GM21390 (cell line): ENCODE data around the gene ZNF716.
"Not testable (repeated sequence)": the region's sequence is repeated elsewhere in the genome, so short reads cannot be mapped to it uniquely, and the experiment has no call there.

Source experiments
- ATAC-seq: cut with Tn5 transposase; IDR thresholded peaks from one replicate; pipeline ENCODE4 v1.9.1; 2021; ENCODE audit not compliant: unreplicated experiment

The ZNF716 gene

DNA sequence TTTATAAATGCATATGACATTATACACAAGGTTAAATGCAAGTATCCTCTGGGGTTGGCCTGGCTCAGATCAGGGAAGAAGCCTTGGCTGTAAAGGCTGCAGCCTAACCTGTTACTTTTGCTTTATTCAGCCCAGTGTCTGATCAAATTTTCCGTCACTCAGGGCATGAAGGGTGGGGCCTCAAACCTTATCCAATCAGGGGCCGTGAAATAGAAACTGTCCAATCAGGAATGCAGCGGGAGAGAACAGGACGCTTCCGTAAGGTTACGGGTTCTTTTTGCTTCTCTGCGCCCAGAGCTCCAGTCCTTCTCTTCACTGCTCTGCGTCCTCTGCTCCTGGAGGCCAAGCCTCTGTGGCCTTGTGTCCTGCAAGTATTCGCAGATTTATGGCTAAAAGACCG, at the start of gene ZNF716:
Gene ZNF716, plus strand, starts transcription at position 274 of the 400 bp plus-strand sequence. Its CDS starts 112 bp downstream, at position 386.
- no peak for ATAC-seq

DNA sequence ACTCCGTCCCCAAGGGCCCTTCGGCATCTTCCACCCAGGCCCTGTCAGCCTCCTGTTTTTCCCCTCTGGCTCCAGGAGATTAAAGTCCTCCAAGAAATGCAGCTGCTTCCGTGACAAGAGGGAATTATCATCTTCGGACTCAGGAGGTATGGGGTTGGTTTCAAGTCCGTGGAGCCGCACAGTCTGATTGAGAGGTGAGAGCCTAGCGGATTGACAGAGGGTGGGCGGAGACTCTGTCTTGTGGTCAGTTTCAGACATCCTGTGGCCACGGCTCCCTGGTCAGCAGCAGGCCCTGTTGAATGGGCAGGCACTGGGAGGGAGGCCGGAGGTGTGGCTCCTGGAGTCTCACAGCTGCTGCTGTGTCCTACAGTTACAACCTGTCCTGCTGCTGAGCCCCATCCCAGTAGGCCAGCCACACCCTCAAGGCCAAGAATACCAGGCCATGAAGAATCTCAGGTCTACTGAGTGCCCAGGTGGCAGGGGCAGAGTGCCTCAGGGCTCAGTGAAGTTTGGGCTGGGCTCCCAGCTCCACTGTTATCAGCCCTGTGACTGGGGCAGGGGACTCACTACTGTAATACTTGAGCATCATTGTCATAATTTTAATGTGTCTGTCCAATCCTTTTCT, 49.3 kb upstream of the ZNF716 start:
- no peak for ATAC-seq

DNA sequence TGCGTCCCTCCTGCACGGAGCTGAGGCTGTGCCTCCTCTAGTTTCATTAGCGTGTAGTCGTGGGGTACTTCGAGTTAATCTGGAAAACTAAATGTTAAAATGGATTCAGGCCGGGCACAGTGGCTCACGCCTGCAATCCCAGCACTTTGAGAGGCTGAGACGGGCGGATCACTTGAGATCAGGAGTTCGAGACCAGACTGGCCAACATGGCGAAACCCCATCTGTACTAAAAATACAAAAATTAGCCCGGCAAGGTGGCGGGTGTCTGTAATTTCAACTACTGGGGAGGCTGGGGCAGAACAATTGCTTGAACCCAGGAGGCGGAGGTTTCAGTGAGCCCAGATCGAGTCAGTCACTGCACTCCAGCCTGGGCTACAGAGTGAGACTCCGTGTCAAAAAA, 46.9 kb upstream of the ZNF716 start:
- not testable (repeated sequence) for ATAC-seq

DNA sequence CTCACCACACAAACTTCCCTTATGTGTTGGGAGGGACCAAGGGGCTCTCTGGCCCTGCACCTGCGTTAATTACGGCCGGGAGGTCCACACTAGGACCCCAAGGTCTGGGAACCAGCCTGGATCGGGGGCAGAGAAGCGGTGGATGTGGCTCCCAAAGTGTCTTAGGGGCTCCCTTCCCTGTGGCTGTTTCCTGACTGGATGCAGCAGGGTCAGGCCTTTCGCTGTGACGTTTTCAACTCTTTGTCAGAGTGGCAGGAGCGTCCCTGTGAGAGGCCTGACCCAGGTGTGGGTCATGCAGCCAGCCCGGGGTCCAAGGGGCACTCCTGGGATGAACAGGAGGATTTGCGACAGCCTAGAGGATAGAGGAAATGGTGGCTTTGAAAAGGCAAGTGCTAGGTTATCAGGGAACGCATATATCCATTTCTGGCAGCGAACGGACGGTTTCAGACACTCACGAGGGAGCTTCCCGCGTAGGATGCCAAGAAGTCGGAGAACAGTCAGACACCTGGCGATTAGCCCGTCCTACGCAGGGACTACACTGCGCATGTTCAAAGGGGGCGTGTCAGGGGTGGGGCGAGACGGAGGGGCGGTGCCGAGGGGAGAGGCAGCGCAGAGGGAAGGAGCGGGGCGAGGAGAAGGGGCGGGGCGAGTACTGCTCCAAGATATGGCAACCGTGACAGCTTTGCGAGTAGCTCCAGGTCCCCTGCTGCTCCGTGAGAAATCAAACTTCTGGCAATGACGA, 46.2 kb upstream of the ZNF716 start:
- no peak for ATAC-seq

DNA sequence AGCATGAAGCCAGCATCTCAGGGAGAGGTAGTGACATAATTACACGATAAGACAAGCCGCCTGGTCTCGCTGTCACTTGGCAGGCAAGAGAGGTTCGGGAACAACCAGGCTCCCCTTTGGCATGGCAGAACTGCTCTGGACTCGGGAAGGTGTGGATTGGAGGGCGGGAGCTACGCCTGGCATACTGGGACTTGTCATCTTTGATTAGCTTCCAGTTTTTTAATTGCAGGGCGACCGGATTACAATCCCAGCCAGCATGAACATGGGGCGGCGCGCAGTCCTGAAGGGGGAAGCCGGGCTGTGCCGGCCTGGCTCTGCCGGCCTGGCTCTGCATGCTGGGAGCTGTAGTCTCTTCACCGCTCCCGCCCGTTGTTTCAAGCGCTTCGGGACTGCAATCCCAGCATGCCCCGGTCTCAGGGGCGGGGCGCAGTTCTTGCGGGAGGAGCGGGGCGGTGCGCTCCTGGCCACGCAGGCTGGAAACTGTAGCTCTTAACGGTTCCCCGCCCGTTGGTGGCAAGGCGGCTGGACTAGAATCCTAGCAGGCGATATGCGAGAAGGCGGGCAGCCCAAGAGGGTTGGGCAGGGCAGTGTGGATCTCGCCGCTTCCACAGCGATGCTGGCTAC, 45.5 kb upstream of the ZNF716 start:
- ATAC-seq = no peak

DNA sequence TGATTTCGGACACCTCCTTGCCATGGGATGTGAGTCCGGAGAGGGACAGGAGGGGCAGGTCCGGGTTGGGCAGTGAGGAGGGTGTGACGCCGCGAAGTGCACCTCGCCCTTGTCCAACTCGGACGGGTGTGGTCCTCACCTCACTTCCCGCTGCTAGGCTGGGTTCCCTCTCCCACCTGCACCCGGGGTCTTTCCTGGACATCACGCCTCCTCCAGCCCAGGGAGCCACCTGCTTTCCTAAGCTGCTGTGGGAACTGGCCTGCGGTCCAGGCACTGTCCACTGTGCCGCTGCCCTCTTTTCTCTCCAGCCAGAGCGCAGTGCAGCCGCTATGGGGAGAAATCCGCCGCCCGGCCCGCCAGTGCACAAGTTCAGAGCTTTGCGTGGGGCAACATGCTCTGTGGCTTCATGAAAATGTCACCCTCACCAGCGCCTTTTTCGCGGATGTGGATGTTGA, 45.0 kb upstream of the ZNF716 start:
- no peak for ATAC-seq

DNA sequence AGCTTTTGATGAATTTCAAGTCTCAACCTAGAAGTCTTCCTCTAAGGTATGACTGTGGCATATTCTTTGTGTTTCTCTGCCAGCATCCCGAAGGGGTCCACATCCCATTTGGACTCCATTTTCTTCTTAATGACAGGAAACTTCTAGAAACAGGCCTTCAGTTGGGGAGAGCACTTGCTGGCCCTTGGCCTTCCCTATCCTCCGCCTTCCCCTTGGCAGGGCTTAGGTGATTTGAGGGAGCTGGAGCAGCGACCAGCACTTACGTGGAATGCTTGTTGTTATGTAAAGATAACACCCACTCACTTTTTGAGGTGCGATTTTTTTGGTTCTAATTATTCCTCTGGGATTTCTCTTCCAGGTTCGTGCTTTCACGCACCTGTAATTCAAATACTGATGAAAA, 42.9 kb upstream of the ZNF716 start:
- ATAC-seq = no peak

DNA sequence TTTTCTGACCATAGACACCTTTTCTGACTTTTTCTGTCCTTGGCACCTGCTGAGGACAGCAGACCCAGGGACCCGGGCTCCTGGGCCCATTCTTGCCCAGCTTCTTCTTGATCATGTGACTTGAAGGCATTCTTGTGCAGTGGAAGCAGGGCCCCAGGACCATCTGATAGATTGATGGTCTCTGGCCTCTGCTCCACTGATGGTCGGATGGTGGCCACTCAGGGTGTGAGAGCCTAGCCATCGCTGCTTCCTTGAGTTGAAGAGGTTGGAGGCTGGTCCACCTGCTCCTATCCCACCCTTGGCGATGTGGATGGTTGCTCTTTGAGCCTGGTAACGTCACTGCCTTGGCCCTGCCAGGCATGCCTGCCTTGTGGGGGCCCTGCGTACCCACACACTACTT, 37.8 kb upstream of the ZNF716 start:
- ATAC-seq = no peak

DNA sequence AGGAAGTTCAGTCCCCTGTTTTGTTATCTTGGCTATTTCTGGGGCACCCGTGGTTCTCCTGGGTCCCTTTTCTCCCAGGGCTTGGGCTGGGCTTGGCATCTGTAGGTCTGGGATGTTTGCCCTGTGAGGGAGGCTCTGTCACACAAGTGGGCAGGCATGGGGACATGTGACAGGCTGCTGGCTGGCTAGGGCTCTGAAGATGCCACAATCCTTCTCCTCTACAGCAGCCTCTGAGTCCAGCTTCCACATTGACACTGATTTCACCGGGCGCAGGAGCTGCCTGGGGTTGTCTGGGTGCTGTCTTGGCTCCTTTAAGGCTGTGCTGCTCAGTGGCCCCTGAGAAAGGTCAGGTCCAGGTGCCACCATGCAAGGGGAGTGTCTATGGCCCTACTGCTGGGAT, 37.4 kb upstream of the ZNF716 start:
- ATAC-seq = no peak

DNA sequence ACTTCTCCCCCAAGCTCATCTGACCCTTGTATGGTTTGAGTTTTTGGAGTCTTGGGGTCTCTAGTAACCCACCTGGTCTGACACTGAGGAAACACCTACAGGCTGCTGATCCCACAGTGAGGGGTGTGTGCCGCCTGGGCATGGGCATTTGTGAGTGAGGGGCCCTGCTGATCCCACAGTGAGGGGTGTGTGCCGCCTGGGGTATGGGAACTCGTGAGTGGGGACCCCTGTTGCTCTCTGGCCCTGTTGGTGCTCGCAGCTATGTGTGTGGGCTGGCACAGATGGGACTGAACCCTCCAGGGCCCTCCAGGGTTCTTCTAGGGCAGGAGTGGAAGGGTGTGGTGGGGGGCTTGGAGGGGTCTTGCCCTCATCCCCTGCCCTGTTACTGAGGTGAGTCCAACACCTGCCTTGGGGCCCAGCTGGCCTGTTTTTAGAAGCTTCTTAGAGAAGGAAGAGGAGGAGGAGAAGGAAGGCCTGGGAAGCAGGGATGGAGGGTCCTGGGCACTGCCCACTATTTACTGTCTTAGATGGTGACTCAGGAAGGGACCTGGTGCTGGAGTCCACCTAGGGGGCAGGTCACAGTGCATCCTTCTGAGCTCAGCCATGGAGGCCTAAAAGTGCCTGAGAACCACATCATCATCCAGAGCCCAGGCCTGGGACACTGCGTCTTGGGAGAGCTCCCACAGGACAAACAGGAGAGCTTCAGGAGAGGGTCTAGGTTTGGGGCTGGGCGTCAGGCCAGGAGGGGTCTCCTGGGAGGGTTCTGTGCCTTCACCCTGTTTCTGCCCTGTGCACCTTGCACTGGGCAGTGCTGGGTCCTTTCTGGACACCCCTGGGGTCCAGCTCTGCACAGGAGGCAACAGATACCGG, 36.2 kb upstream of the ZNF716 start:
- ATAC-seq = no peak

DNA sequence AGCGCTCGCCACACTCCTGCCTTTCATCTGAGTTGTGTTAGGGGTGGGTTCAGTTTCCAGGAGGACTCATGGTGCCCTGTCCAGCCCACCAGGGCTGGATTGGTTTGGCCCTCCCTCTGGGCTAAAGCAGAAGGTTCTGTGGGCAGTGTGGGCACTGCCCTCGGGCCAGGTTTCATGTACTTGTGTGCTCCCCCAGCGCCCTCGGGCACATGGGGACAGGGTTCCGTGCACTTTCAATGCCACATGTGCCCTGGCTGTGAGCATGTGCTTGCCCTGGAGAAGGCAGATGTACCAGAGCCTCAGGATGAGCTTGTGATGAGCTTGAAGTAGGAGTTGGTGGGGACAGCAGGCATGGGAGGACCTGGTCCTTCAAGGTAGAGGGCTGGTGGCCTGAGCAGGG, 35.6 kb upstream of the ZNF716 start:
- no peak for ATAC-seq

DNA sequence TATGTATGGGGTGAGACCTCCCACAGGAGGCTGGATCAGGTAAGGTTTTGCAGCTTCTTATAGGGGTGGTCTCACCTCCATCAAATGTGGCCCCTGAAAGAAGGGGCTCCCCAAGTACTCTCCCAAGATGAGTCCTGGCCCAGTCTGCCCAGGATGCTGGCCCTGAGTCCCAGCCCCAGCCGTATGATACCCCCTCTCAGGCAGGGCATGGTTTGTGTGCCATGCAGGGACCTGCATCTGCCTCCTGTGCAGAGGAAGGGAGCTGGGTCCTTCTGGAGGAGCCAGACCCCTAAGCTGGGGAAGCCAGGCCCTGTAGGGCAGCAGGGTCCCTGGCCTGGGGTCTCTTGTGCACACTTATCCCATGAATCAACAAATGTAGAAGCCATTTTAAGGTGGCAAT, 35.1 kb upstream of the ZNF716 start:
- no peak for ATAC-seq

DNA sequence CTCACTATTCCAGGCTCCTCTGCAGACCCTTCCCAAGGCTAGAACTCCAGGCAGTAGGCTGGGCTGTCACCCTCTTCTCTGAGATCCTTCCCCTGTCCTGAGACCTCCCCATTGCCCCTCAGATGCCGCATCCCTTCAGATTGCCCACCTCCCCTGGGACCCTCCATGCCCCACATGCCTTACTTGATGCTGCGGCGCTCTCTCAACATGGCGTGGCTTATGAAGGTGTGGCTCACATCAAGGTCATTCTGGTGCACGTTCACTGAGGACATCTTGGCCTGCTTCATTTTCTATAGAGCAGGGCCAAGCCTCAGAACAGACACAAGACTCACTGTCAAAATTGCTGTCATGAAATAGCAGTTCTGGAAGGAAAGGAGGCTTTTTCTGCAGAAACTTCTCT, 34.7 kb upstream of the ZNF716 start:
- ATAC-seq = no peak

DNA sequence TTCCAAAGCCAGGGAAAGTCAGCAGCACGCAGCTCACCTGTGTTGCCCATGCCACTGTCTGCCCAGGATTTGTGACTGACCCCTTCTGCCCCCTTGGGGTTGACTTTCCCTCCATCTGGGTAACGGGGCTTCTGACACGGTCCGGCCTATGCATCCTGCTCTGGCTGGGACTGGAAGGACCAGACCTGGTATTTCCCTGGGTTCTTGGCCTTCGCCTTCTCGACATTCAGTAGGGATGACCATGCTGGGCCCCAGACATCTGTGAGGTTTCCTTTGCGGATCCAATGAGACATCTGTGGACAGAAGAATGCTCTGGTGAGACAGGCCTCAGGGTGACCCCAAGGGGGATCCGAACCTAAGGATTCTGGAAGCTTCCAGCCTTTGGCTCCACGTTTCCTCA, 34.2 kb upstream of the ZNF716 start:
- ATAC-seq = no peak

DNA sequence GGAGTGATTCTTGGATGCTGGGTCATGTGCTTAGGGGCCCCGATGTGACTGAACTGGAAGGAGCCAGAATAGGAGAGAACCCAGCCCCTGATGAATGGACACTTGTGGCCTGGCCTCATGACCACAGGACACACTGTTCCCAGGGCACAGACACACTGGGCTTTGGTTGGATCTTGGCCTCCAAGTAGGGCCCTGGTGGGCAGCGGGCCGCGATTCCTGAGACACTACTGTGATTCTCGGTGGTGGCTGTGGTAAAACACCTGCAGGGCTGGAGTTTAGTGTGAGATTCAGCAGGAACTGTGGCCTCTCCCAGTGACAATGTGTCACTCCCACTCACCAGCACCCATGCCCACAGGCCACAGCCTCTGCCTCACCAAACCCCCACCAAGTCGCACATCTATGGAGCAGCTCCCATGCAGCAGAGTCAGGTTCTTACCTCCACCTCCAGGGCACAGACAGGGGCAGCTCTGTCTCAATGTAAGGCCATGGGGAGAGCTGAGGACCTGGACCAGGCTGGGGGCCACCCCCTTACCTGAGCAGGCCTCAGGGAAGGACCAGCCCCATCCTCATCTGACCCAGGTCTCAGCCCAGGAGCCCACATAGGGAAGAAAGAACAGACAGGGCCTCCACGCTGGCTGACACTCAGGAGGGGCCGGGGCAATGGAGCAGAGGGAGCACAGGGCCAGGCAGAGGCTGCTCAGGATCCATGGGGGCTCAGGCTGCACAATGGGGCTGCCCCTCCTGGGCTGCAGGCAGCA, 33.2 kb upstream of the ZNF716 start:
- ATAC-seq = no peak

DNA sequence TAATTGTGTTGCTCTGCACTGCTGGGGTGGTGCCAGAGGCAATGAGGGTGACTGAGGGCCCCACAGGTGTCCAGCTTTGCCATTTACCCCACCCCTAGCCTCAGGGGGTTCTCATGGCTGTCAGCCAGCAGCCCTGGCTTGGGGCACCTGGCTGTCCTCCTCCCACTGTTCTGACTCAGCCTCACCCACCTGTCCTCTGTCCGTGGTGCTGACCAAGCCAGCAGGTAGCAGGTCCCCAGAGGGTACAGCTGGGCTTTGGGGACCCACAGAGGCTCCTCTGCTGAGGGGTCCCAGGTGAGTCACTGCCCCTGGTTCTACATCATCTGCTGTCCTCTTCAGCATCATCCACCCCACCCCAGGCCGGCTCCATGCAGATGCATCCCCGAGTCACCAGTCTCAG, 32.2 kb upstream of the ZNF716 start:
- no peak for ATAC-seq

DNA sequence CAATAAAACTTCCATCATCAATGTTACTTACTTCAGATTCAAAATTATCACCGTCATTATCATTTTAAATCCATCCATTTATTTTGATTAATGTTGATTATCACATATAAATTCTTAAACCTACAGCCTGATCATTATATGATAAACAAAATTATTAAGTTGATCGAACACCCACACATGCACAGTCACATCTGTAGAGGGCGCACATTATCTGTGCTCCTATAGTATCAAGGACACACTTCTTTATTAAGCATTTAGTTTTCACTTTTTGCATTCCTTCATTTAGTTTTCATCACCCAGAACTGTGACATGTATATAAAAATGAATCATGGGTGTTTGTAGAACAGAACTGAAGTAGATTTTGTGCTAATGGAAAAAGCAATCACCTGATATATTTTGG, 26.2 kb upstream of the ZNF716 start:
- ATAC-seq = no peak

DNA sequence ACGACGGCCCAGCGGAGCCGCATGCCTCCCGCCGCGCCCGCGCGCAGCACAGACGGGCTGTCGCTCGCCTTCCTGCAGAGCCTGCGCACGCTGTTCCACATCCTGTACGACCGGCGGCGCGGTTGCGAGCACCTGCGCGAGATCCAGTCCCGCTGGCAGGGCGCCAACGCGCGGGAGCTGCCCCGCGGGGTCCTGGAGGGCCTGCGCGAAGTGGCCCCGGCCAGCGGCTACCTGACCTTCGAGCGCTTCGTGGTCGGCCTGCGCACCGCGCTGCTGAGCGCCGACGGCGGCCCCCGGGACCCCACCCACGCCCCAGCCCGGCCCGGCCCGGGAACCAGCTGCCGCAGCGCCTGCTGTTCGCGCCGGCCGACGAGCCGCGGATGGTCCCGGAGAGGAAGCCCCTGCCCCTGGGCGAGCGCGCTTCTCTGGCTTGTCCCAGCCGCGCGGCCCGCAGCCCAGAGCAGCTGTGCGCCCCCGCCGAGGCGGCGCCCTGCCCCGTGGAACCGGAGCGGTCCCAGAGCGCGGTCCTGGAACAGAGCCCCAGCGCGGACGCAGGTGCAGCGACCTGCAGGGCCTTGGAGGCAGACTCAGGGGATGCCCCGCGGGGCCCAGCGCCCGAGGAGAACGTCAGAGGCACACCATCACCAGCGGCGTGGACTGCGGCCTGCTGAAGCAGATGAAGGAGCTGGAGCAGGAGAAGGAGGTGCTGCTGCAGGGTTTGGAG, 25.3 kb upstream of the ZNF716 start:
- ATAC-seq = no peak

DNA sequence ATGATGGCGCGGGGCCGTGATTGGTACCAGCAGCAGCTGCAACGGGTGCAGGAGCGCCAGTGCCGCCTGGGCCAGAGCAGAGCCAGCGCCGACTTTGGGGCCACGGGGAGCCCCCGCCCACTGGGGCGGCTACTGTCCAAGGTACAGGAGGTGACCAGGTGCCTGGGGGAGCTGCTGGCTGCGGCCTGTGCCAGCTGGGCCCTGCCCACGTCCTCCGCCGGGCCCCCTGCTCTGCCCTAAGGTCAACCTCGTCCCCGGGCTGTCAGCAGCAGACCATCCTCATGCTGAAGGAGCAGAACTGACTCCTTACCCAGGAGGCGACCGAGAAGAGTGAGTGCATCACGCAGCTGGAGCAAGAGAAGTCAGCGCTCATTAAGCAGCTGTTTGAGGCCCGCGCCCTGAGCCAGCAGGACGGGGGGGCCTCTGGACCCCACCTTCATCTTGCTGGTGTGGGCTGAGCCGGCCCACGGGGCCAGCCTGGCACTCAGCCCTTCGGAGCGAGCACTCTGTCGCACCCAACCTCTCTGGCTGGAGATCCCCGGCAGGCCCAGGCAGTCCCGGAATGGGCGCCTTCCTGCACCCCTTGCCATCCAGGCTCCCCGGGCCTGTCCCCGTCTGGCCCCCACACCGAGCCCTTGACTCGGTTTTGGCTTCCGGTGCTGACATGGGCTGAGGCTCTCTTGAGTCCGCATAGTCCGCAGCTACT, 24.6 kb upstream of the ZNF716 start:
- no peak for ATAC-seq
